IMR-90 (cell line): ENCODE data around the gene SLC16A7. TPM values are rescaled to one million over a fixed set of nuclear protein-coding genes. Genes with fewer than 3 reads are reported as not detected.

Experiments used
- ATAC-seq: fragments of 200-7000 bp; cut with Tn5 transposase; 2 replicates; pipeline ENCODE4 v1.9.1; 2020; ENCODE audit warnings: low read depth, mild to moderate bottlenecking, moderate library complexity
- BruUV-seq: library from RNA; stranded (reverse); fragments of 400-500 nt; replicated peaks from 2 replicates; lab custom pipeline; 2021; lab: Mats Ljungman, UMichigan
- CTCF ChIA-PET: fragments of 300-600 bp; formaldehyde crosslinking; extraction: SDS; loops from one replicate; lab custom pipeline; 2021; ENCODE audit warnings: antibody characterized with exemption; lab: Yijun Ruan, JAX
- POLR2A ChIA-PET: fragments of 300-600 bp; sonication (Branson Sonifier 250); formaldehyde crosslinking; loops from one replicate; lab custom pipeline; 2022; ENCODE audit warnings: antibody characterized with exemption; ENCODE audit not compliant: unreplicated experiment; lab: Charles Lee
- DNase-seq: peaks from one replicate; pipeline ENCODE4 v3.0.0; 2013
- H2AFZ ChIP-seq: replicated peaks from 2 replicates; pipeline ENCODE3; 2013; ENCODE audit warnings: low read length, mild to moderate bottlenecking; ENCODE audit not compliant: poor library complexity
- H2AK5ac ChIP-seq: 2 replicates; pipeline ENCODE4 v1.6.1; 2013; ENCODE audit warnings: low read depth, low read length, inconsistent platforms
- H2AK9ac ChIP-seq: replicated peaks from 2 replicates; pipeline ENCODE3; 2013; ENCODE audit warnings: mild to moderate bottlenecking, low read depth, low read length, moderate library complexity; ENCODE audit not compliant: poor library complexity
- H2BK120ac ChIP-seq: 2 replicates; pipeline ENCODE4 v1.6.1; 2013; ENCODE audit warnings: low read depth, low read length, inconsistent platforms
- H2BK15ac ChIP-seq: 3 replicates; pipeline ENCODE4 v1.6.1; 2013; ENCODE audit warnings: low read depth, low read length, inconsistent platforms
- H2BK20ac ChIP-seq: 2 replicates; pipeline ENCODE4 v1.6.1; 2013; ENCODE audit warnings: low read depth, mild to moderate bottlenecking, inconsistent platforms, low read length, moderate library complexity
- H2BK5ac ChIP-seq: 2 replicates; pipeline ENCODE4 v1.6.1; 2013; ENCODE audit warnings: mild to moderate bottlenecking, low read depth, low read length, inconsistent platforms; ENCODE audit not compliant: poor library complexity, severe bottlenecking
- H3K14ac ChIP-seq: replicated peaks from 2 replicates; pipeline ENCODE4 v1.6.1; 2013; ENCODE audit warnings: low read depth, low read length, inconsistent platforms
- H3K18ac ChIP-seq: 2 replicates; pipeline ENCODE4 v1.6.1; 2013; ENCODE audit warnings: low read depth, low read length, control low read depth
- H3K23ac ChIP-seq: 2 replicates; pipeline ENCODE4 v1.6.1; 2013; ENCODE audit warnings: low read depth, low read length, inconsistent platforms
- H3K27ac ChIP-seq: 2 replicates; pipeline ENCODE4 v1.5.1; 2013; ENCODE audit warnings: mild to moderate bottlenecking, control low read depth, low read length; ENCODE audit not compliant: insufficient read depth
- H3K27me3 ChIP-seq: 2 replicates; pipeline ENCODE4 v1.6.1; 2013; ENCODE audit warnings: low read length; ENCODE audit not compliant: control insufficient read depth, insufficient read depth
- H3K36me3 ChIP-seq: 2 replicates; pipeline ENCODE4 v1.6.1; 2013; ENCODE audit warnings: low read length, mixed read lengths; ENCODE audit not compliant: control insufficient read depth, insufficient read depth
- H3K4ac ChIP-seq: 2 replicates; pipeline ENCODE4 v1.6.1; 2013; ENCODE audit warnings: low read depth, low read length, inconsistent platforms
- H3K4me1 ChIP-seq: 2 replicates; pipeline ENCODE4 v1.6.1; 2013; ENCODE audit warnings: low read length, mixed read lengths; ENCODE audit not compliant: control insufficient read depth, insufficient read depth
- H3K4me2 ChIP-seq: 2 replicates; pipeline ENCODE4 v1.6.1; 2013; ENCODE audit warnings: low read depth, mild to moderate bottlenecking, control low read depth, low read length, moderate library complexity
- H3K4me3 ChIP-seq: 2 replicates; pipeline ENCODE4 v1.5.1; 2013; ENCODE audit warnings: low read depth, mild to moderate bottlenecking, control low read depth, low read length, moderate library complexity; ENCODE audit not compliant: insufficient read depth
- H3K56ac ChIP-seq: 2 replicates; pipeline ENCODE4 v1.6.1; 2013; ENCODE audit warnings: low read length, inconsistent platforms; ENCODE audit not compliant: insufficient read depth; ENCODE audit errors: extremely low read depth
- H3K79me1 ChIP-seq, 2 experiments: 2 replicates each; pipeline ENCODE4 v1.6.1; 2013; ENCODE audit warnings: low read length in 2 of 2, inconsistent platforms in 1 of 2, low read depth in 1 of 2
- H3K9ac ChIP-seq: 2 replicates; pipeline ENCODE4 v1.6.1; 2013; ENCODE audit warnings: low read depth, low read length, control low read depth
- H3K9me1 ChIP-seq: 2 replicates; pipeline ENCODE4 v1.6.1; 2013; ENCODE audit warnings: low read length, inconsistent platforms; ENCODE audit not compliant: insufficient read depth
- H3K9me3 ChIP-seq: 2 replicates; pipeline ENCODE4 v1.6.1; 2013; ENCODE audit warnings: low read length; ENCODE audit not compliant: control insufficient read depth, insufficient read depth
- H4K20me1 ChIP-seq: 2 replicates; pipeline ENCODE4 v1.6.1; 2013; ENCODE audit warnings: low read length, inconsistent platforms; ENCODE audit not compliant: insufficient read depth
- H4K5ac ChIP-seq: 2 replicates; pipeline ENCODE4 v1.6.1; 2013; ENCODE audit warnings: mild to moderate bottlenecking, low read depth, low read length, control low read depth
- H4K8ac ChIP-seq, 2 experiments: 2 replicates each; pipeline ENCODE4 v1.6.1; 2013; ENCODE audit warnings: low read depth in 2 of 2, low read length in 2 of 2, control low read depth in 1 of 2, inconsistent platforms in 1 of 2
- H4K91ac ChIP-seq: 2 replicates; pipeline ENCODE4 v1.6.1; 2013; ENCODE audit warnings: low read depth, low read length, inconsistent platforms; ENCODE audit not compliant: insufficient read depth
- BHLHE40 ChIP-seq: fragments of 150-350 bp; IDR thresholded peaks from 2 replicates; pipeline ENCODE4 v1.6.1; 2016; ENCODE audit warnings: mild to moderate bottlenecking, low read depth, low read length
- FOS ChIP-seq: fragments of 150-350 bp; IDR thresholded peaks from 2 replicates; pipeline ENCODE4 v1.6.1; 2016; ENCODE audit warnings: low read depth, low read length
- MAFK ChIP-seq: IDR thresholded peaks from 2 replicates; pipeline ENCODE4 v1.6.1; 2012; ENCODE audit warnings: low read depth, low read length, improper control_type of control experiment
- MXI1 ChIP-seq: IDR thresholded peaks from 2 replicates; pipeline ENCODE4 v1.6.1; 2012; ENCODE audit warnings: low read depth, mild to moderate bottlenecking, low read length, moderate library complexity, borderline replicate concordance
- NFE2L2 ChIP-seq: fragments of 150-350 bp; IDR thresholded peaks from 2 replicates; pipeline ENCODE4 v1.6.1; 2016; ENCODE audit warnings: low read depth, mild to moderate bottlenecking, low read length
- POLR2A ChIP-seq: IDR thresholded peaks from 2 replicates; pipeline ENCODE4 v1.6.1; 2012; ENCODE audit warnings: mild to moderate bottlenecking, low read depth, low read length
- RAD21 ChIP-seq: IDR thresholded peaks from 2 replicates; pipeline ENCODE4 v1.6.1; 2012; ENCODE audit warnings: low read length, improper control_type of control experiment
- RFX5 ChIP-seq: IDR thresholded peaks from 2 replicates; pipeline ENCODE4 v1.8.0; 2012; ENCODE audit warnings: low read depth, mild to moderate bottlenecking, low read length, moderate library complexity
- SMC3 ChIP-seq: fragments of 150-350 bp; IDR thresholded peaks from 2 replicates; pipeline ENCODE4 v1.6.1; 2016; ENCODE audit warnings: low read depth, mild to moderate bottlenecking, antibody characterized with exemption, low read length, moderate library complexity
- WGBS, 2 experiments: methylation state at CpG; one replicate each; pipeline versions ENCODE4 v1.1.5 to v1.1.7; 2013; ENCODE audit warnings: missing lambda C conversion rate in 2 of 2; ENCODE audit not compliant: insufficient read length in 1 of 2; ENCODE audit errors: extremely low coverage in 2 of 2; 5-methylcytosine and 5-hydroxymethylcytosine counted together
- dilution Hi-C: fragments of 300-500 bp; cut with HindIII; formaldehyde crosslinking; loops from one replicate; pipeline ENCODE4 v1.14.3; 2018; ENCODE audit warnings: low sequenced_read_pairs; ENCODE audit not compliant: unreplicated experiment
- in situ Hi-C: fragments of 300-500 bp; cut with MboI; formaldehyde crosslinking; loops from 3 replicates; pipeline ENCODE4 v1.14.3; 2019; ENCODE audit warnings: low sequenced_read_pairs, inconsistent platforms, mixed read lengths
- intact Hi-C: fragments of 100-400 bp; cut with micrococcal nuclease; formaldehyde crosslinking; loops from 2 replicates; pipeline ENCODE4 v1.10.0; 2022
- polyA plus RNA-seq, 3 experiments: library from polyadenylated mRNA; depleted of rRNA; stranded (reverse); fragments of >200 nt; gene quantifications; 2 replicates each; pipeline ENCODE4 v1.2.3, GENCODE V29; 2012; ENCODE audit warnings: low replicate concordance in 1 of 3
- total RNA-seq: library from RNA; depleted of rRNA; stranded (reverse); fragments of >200 nt; gene quantifications from 2 replicates; pipeline ENCODE4 v1.2.3, GENCODE V29; 2012
- TF ChIP-seq, protein P1 (sequence below): fragments of 150-350 bp; IDR thresholded peaks from 2 replicates; pipeline ENCODE4 v1.6.1; 2017; ENCODE audit warnings: mild to moderate bottlenecking, antibody characterized with exemption, low read length, low read depth
- TF ChIP-seq, protein P2 (sequence below): fragments of 150-350 bp; IDR thresholded peaks from 2 replicates; pipeline ENCODE4 v1.6.1; 2016; ENCODE audit warnings: low read depth, mild to moderate bottlenecking, low read length, moderate library complexity, borderline replicate concordance
- TF ChIP-seq, protein P3 (sequence below): conservative IDR thresholded peaks from 2 replicates; pipeline ENCODE4 v1.5.1; 2012; ENCODE audit warnings: mild to moderate bottlenecking, low read depth, low read length, improper control_type of control experiment

SLC16A7 gene
- total and polyA plus RNA-seq, 2 of the 4 experiments (the other 2 are of a cell fraction), result 2.6 to 21.5 TPM

DNA sequence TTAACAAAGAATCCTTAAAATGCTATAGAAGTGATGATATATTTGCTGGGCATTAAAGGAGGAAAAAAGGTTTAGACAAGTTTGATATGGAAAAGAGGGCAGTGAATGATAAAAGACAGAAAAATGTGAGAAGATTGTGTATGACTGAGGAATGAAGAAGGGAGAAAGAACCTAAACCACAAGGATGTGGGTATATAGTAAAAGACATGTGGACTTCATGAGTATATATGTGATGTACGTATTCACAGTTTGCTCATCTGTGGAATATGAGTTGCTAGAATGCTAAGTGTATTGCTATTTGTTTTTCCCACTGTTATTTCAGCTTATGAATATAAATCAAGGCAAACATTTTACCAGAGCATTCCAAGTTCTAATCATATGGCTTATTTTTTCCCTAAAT lies 2.1 kb upstream of the SLC16A7 start:
- H2BK20ac ChIP-seq, result no peak overlapping the region
- no peak overlapping the region for H3K18ac ChIP-seq
- no peak overlapping the region for H4K5ac ChIP-seq
- ChIA-PET POLR2A (no interaction called here), CTCF (no interaction called here)
- no CpG with 5 or more reads among the region's 1 CpG for WGBS, 2 experiments
- H3K79me1 ChIP-seq, result peaks cover 0 to 1% of the 10 kb centered on the region in 2 experiments; a peak in 1 of 4 replicates
- no peak overlapping the region for H3K27ac ChIP-seq
- H3K9me1 ChIP-seq, result no peaks in the 10 kb centered on the region; the same call in 1 of the 2 replicates
- H3K23ac ChIP-seq, result no peak overlapping the region
- no peak overlapping the region for H3K4me3 ChIP-seq
- no peak overlapping the region for H2AK9ac ChIP-seq
- no peaks in the 10 kb centered on the region for H4K20me1 ChIP-seq
- no peak overlapping the region for H2BK120ac ChIP-seq
- DNase-seq (no peak), ATAC-seq (no peak)
- TF ChIP-seq FOS, result no peak
- TF ChIP-seq RAD21, result no peak
- no peak for TF ChIP-seq RFX5
- TF ChIP-seq, protein P1, sequence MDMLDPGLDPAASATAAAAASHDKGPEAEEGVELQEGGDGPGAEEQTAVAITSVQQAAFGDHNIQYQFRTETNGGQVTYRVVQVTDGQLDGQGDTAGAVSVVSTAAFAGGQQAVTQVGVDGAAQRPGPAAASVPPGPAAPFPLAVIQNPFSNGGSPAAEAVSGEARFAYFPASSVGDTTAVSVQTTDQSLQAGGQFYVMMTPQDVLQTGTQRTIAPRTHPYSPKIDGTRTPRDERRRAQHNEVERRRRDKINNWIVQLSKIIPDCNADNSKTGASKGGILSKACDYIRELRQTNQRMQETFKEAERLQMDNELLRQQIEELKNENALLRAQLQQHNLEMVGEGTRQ, result no peak
- TF ChIP-seq, protein P2, sequence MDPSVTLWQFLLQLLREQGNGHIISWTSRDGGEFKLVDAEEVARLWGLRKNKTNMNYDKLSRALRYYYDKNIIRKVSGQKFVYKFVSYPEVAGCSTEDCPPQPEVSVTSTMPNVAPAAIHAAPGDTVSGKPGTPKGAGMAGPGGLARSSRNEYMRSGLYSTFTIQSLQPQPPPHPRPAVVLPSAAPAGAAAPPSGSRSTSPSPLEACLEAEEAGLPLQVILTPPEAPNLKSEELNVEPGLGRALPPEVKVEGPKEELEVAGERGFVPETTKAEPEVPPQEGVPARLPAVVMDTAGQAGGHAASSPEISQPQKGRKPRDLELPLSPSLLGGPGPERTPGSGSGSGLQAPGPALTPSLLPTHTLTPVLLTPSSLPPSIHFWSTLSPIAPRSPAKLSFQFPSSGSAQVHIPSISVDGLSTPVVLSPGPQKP, result no peak
- no peak for TF ChIP-seq BHLHE40
- no peak for TF ChIP-seq SMC3
- no peak for TF ChIP-seq MAFK
- no peak for TF ChIP-seq POLR2A
- no peak for TF ChIP-seq NFE2L2
- no peak for TF ChIP-seq MXI1
- TF ChIP-seq, protein P3, sequence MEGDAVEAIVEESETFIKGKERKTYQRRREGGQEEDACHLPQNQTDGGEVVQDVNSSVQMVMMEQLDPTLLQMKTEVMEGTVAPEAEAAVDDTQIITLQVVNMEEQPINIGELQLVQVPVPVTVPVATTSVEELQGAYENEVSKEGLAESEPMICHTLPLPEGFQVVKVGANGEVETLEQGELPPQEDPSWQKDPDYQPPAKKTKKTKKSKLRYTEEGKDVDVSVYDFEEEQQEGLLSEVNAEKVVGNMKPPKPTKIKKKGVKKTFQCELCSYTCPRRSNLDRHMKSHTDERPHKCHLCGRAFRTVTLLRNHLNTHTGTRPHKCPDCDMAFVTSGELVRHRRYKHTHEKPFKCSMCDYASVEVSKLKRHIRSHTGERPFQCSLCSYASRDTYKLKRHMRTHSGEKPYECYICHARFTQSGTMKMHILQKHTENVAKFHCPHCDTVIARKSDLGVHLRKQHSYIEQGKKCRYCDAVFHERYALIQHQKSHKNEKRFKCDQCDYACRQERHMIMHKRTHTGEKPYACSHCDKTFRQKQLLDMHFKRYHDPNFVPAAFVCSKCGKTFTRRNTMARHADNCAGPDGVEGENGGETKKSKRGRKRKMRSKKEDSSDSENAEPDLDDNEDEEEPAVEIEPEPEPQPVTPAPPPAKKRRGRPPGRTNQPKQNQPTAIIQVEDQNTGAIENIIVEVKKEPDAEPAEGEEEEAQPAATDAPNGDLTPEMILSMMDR, result no peak
- intact Hi-C loops, result no loop called here
- H2BK15ac ChIP-seq, result no peak overlapping the region
- H2AK5ac ChIP-seq, result no peak overlapping the region
- dilution Hi-C loops, result no loop called here
- BruUV-seq, result no TSS peak
- no peaks in the 10 kb centered on the region for H3K4me1 ChIP-seq
- no peak overlapping the region for H3K4ac ChIP-seq
- H3K4me2 ChIP-seq, result no peak overlapping the region
- H4K91ac ChIP-seq, result no peak overlapping the region
- no peak overlapping the region for H4K8ac ChIP-seq
- no peak overlapping the region for H2BK5ac ChIP-seq
- in situ Hi-C loops, result no loop called here
- no peak overlapping the region for H3K14ac ChIP-seq
- H3K27me3 ChIP-seq, result no peaks in the 10 kb centered on the region
- H3K9me3 ChIP-seq, result no peaks in the 10 kb centered on the region
- H2AFZ ChIP-seq, result no peak overlapping the region
- H3K36me3 ChIP-seq, result no peaks in the 10 kb centered on the region
- no peak overlapping the region for H3K9ac ChIP-seq
- H3K56ac ChIP-seq, result no peak overlapping the region
